Adrenal gland (tissue), 5 donors: ENCODE measurements around the gene NRDE2.

Experiments
- POLR2A ChIP-seq, 2 donors: fragments of 450-650 bp; IDR thresholded peaks; one replicate each; pipeline ENCODE4 v1.6.1; 2017; ENCODE audit warnings: antibody characterized with exemption in 2 of 2, mild to moderate bottlenecking in 2 of 2, moderate library complexity in 1 of 2
- TF ChIP-seq, protein P1 (sequence below), 6 experiments: fragments of 450-650 bp in 4 of 6; fragments of 200-600 bp in 2 of 6; sonication (generic) in 1 of 6; IDR thresholded peaks; 1 replicate in 5 of 6; 2 replicates in 1 of 6; pipeline versions ENCODE4 v1.5.1 to v1.8.0; 2016 to 2021; ENCODE audit warnings: antibody characterized with exemption in 6 of 6, mild to moderate bottlenecking in 2 of 6, moderate library complexity in 1 of 6
- donor health status: DM: no; HTN: no; CAD: no.

DNA sequence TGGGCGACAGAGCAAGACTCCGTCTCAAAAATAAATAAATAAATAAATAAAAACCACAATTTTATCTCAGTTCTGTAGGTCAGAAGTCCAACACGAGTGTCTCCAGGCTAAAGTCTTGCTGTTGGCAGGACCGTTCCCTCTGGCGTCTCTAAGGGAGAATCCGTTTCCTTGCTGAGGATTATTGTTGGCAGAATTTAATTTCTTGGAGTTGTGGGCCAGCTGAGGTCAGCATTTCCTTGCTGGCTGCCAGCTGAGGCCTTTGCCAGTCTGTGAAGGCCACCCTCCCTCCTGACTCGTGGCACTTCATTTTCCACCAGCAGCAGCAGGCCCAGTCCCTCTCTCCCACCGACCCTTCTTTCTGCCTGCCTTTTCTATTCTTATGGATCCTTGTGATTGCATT lies 58.2 kb downstream of the NRDE2 start:
- TF ChIP-seq, protein P1, sequence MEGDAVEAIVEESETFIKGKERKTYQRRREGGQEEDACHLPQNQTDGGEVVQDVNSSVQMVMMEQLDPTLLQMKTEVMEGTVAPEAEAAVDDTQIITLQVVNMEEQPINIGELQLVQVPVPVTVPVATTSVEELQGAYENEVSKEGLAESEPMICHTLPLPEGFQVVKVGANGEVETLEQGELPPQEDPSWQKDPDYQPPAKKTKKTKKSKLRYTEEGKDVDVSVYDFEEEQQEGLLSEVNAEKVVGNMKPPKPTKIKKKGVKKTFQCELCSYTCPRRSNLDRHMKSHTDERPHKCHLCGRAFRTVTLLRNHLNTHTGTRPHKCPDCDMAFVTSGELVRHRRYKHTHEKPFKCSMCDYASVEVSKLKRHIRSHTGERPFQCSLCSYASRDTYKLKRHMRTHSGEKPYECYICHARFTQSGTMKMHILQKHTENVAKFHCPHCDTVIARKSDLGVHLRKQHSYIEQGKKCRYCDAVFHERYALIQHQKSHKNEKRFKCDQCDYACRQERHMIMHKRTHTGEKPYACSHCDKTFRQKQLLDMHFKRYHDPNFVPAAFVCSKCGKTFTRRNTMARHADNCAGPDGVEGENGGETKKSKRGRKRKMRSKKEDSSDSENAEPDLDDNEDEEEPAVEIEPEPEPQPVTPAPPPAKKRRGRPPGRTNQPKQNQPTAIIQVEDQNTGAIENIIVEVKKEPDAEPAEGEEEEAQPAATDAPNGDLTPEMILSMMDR (IDR thresholded peaks at IDR 0.05) = no peak
- no peak for TF ChIP-seq POLR2A (IDR thresholded peaks at IDR 0.05)
